Activated naive CD8-positive, alpha-beta T cell treated with anti-CD3 and anti-CD28 coated beads, Interleukin-2, amount 50 U/mL, for 24 hours (primary cell): ENCODE results near the gene FOXP1.
A peak's percentile ranks its signal among the peaks of the same experiment; 100 is the strongest.

ENCODE experiments used
- ATAC-seq: fragments of 150-1000 bp; cut with Tn5 transposase; one replicate; pipeline ENCODE4 v1.10.0; 2021
- DNase-seq: peaks from one replicate; pipeline ENCODE4 v3.0.0; 2021
- H3K27ac Mint-ChIP-seq: one replicate; pipeline ENCODE4 v1.8.0; 2021; ENCODE audit warnings: mild to moderate bottlenecking, mixed read lengths
- H3K27me3 Mint-ChIP-seq: one replicate; pipeline ENCODE4 v1.8.0; 2021; ENCODE audit warnings: mixed read lengths
- H3K36me3 Mint-ChIP-seq: one replicate; pipeline ENCODE4 v1.8.0; 2021; ENCODE audit warnings: low read depth, mixed read lengths
- H3K4me1 Mint-ChIP-seq: one replicate; pipeline ENCODE4 v1.8.0; 2021; ENCODE audit warnings: mixed read lengths
- H3K4me3 Mint-ChIP-seq: one replicate; pipeline ENCODE4 v1.8.0; 2021; ENCODE audit warnings: mild to moderate bottlenecking, moderate library complexity, mixed read lengths
- H3K9me3 Mint-ChIP-seq: one replicate; pipeline ENCODE4 v1.8.0; 2021; ENCODE audit warnings: mixed read lengths

FOXP1 gene

GRCh38 chr3:71465371-71466036, 118.0 kb downstream of the FOXP1 start:
- peak overlapping the region; percentile 29 for H3K27ac Mint-ChIP-seq
- peaks cover 77% of the 10 kb centered on the region for H3K4me1 Mint-ChIP-seq
- H3K36me3 Mint-ChIP-seq, result peaks cover 17% of the 10 kb centered on the region
- ATAC-seq (no peak), DNase-seq (no peak)
- no peak overlapping the region for H3K4me3 Mint-ChIP-seq
- no peaks in the 10 kb centered on the region for H3K27me3 Mint-ChIP-seq
- H3K9me3 Mint-ChIP-seq, result no peaks in the 10 kb centered on the region

- Mint-ChIP-seq H3K4me3 (no peak overlapping the region), H3K27me3 (no peaks in the 10 kb centered on the region), H3K27ac (peak overlapping the region; percentile 29), H3K36me3 (peaks cover 19% of the 10 kb centered on the region), H3K9me3 (no peaks in the 10 kb centered on the region), H3K4me1 (peaks cover 80% of the 10 kb centered on the region)
- ATAC-seq, result no peak
- DNase-seq, result no peak
Observed at GRCh38 chr3:71464613-71465012, 118.9 kb downstream of the FOXP1 start.

GRCh38 chr3:71463617-71464016, 119.9 kb downstream of the FOXP1 start:
- H3K4me3 Mint-ChIP-seq, result no peak overlapping the region

GRCh38 chr3:71462586-71462985, 120.9 kb downstream of the FOXP1 start:
- no peak for DNase-seq
- H3K9me3 Mint-ChIP-seq, result no peaks in the 10 kb centered on the region
- no peak overlapping the region for H3K4me3 Mint-ChIP-seq
- peaks cover 13% of the 10 kb centered on the region for H3K36me3 Mint-ChIP-seq
- H3K27me3 Mint-ChIP-seq, result no peaks in the 10 kb centered on the region
- no peak for ATAC-seq
- H3K27ac Mint-ChIP-seq, result peak overlapping the region; percentile 97
- H3K4me1 Mint-ChIP-seq, result peaks cover 81% of the 10 kb centered on the region

More at GRCh38 chr3:71463617-71464016, 119.9 kb downstream of the FOXP1 start:
- peaks cover 18% of the 10 kb centered on the region for H3K36me3 Mint-ChIP-seq
- ATAC-seq (no peak), DNase-seq (no peak)
- H3K4me1 Mint-ChIP-seq, result peaks cover 80% of the 10 kb centered on the region
- H3K27me3 Mint-ChIP-seq, result no peaks in the 10 kb centered on the region
- H3K27ac Mint-ChIP-seq, result no peak overlapping the region
- H3K9me3 Mint-ChIP-seq, result no peaks in the 10 kb centered on the region

- Mint-ChIP-seq H3K36me3 (peaks cover 12% of the 10 kb centered on the region), H3K4me3 (peak overlapping the region; percentile 53), H3K9me3 (no peaks in the 10 kb centered on the region), H3K4me1 (peaks cover 81% of the 10 kb centered on the region), H3K27ac (peak overlapping the region; percentile 97), H3K27me3 (no peaks in the 10 kb centered on the region)
- ATAC-seq (no peak), DNase-seq (no peak)
Observed at GRCh38 chr3:71461749-71462483, 121.6 kb downstream of the FOXP1 start.

GRCh38 chr3:71461114-71461513, 122.4 kb downstream of the FOXP1 start:
- Mint-ChIP-seq H3K36me3 (peaks cover 12% of the 10 kb centered on the region), H3K9me3 (no peaks in the 10 kb centered on the region), H3K4me1 (peaks cover 85% of the 10 kb centered on the region), H3K27me3 (no peaks in the 10 kb centered on the region), H3K4me3 (peak overlapping the region; percentile 53), H3K27ac (peak overlapping the region; percentile 97)
- ATAC-seq (peak; percentile 76), DNase-seq (no peak)

- H3K4me1 Mint-ChIP-seq, result peaks cover 88% of the 10 kb centered on the region
- no peaks in the 10 kb centered on the region for H3K9me3 Mint-ChIP-seq
- H3K27ac Mint-ChIP-seq, result peak overlapping the region; percentile 29
- H3K36me3 Mint-ChIP-seq, result peaks cover 12% of the 10 kb centered on the region
- DNase-seq, result no peak
- ATAC-seq, result no peak
- no peak overlapping the region for H3K4me3 Mint-ChIP-seq
- H3K27me3 Mint-ChIP-seq, result no peaks in the 10 kb centered on the region
Observed at GRCh38 chr3:71458895-71459294, 124.6 kb downstream of the FOXP1 start.

GRCh38 chr3:71456826-71457225, 126.7 kb downstream of the FOXP1 start:
- H3K4me1 Mint-ChIP-seq, result peaks cover 97% of the 10 kb centered on the region
- DNase-seq (no peak), ATAC-seq (peak; percentile 65)
- peak overlapping the region; percentile 88 for H3K27ac Mint-ChIP-seq
- H3K36me3 Mint-ChIP-seq, result peaks cover 6% of the 10 kb centered on the region
- H3K4me3 Mint-ChIP-seq, result peak overlapping the region; percentile 81
- no peaks in the 10 kb centered on the region for H3K9me3 Mint-ChIP-seq
- H3K27me3 Mint-ChIP-seq, result no peaks in the 10 kb centered on the region

GRCh38 chr3:71456156-71456555, 127.4 kb downstream of the FOXP1 start:
- no peak for DNase-seq

GRCh38 chr3:71454512-71455403, 128.8 kb downstream of the FOXP1 start:
- peaks cover 2% of the 10 kb centered on the region for H3K36me3 Mint-ChIP-seq
- no peaks in the 10 kb centered on the region for H3K9me3 Mint-ChIP-seq
- peak overlapping the region; percentile 88 for H3K27ac Mint-ChIP-seq
- no peaks in the 10 kb centered on the region for H3K27me3 Mint-ChIP-seq
- DNase-seq (no peak), ATAC-seq (peak; percentile 44)
- H3K4me3 Mint-ChIP-seq, result peak overlapping the region; percentile 81
- H3K4me1 Mint-ChIP-seq, result peaks cover 98% of the 10 kb centered on the region

More at GRCh38 chr3:71456156-71456555, 127.4 kb downstream of the FOXP1 start:
- H3K9me3 Mint-ChIP-seq, result no peaks in the 10 kb centered on the region
- peaks cover 97% of the 10 kb centered on the region for H3K4me1 Mint-ChIP-seq
- ATAC-seq, result no peak
- H3K27ac Mint-ChIP-seq, result peak overlapping the region; percentile 88
- peak overlapping the region; percentile 81 for H3K4me3 Mint-ChIP-seq
- H3K36me3 Mint-ChIP-seq, result peaks cover 4% of the 10 kb centered on the region
- no peaks in the 10 kb centered on the region for H3K27me3 Mint-ChIP-seq

- DNase-seq, result no peak
- Mint-ChIP-seq H3K9me3 (no peaks in the 10 kb centered on the region), H3K27ac (peak overlapping the region; percentile 88), H3K27me3 (no peaks in the 10 kb centered on the region), H3K36me3 (no peaks in the 10 kb centered on the region), H3K4me3 (peak overlapping the region; percentile 81), H3K4me1 (peaks cover 98% of the 10 kb centered on the region)
- ATAC-seq, result no peak
Observed at GRCh38 chr3:71453822-71454511, 129.6 kb downstream of the FOXP1 start.

GRCh38 chr3:71453319-71453718, 130.2 kb downstream of the FOXP1 start:
- Mint-ChIP-seq H3K4me1 (peaks cover 98% of the 10 kb centered on the region), H3K27ac (peak overlapping the region; percentile 88), H3K4me3 (peak overlapping the region; percentile 81), H3K36me3 (no peaks in the 10 kb centered on the region), H3K27me3 (no peaks in the 10 kb centered on the region), H3K9me3 (no peaks in the 10 kb centered on the region)
- ATAC-seq (no peak), DNase-seq (no peak)

GRCh38 chr3:71451812-71452211, 131.7 kb downstream of the FOXP1 start:
- peaks cover 98% of the 10 kb centered on the region for H3K4me1 Mint-ChIP-seq
- no peaks in the 10 kb centered on the region for H3K36me3 Mint-ChIP-seq
- H3K27me3 Mint-ChIP-seq, result no peaks in the 10 kb centered on the region
- H3K27ac Mint-ChIP-seq, result peak overlapping the region; percentile 88
- H3K9me3 Mint-ChIP-seq, result no peaks in the 10 kb centered on the region
- H3K4me3 Mint-ChIP-seq, result peak overlapping the region; percentile 65
- DNase-seq, result no peak
- no peak for ATAC-seq

GRCh38 chr3:71451060-71451459, 132.5 kb downstream of the FOXP1 start:
- Mint-ChIP-seq H3K27me3 (no peaks in the 10 kb centered on the region), H3K36me3 (no peaks in the 10 kb centered on the region), H3K4me1 (peaks cover 98% of the 10 kb centered on the region), H3K9me3 (no peaks in the 10 kb centered on the region), H3K4me3 (peak overlapping the region; percentile 65), H3K27ac (peak overlapping the region; percentile 88)
- DNase-seq (no peak), ATAC-seq (no peak)
